ENCODE results near the gene HSPA1L. TPM values are rescaled to one million over a fixed set of nuclear protein-coding genes. Genes with fewer than 3 reads are reported as not detected.
"Not testable (repeated sequence)": the region's sequence is repeated elsewhere in the genome, so short reads cannot be mapped to it uniquely, and the experiment has no call there.

HSPA1L gene
- total RNA-seq, 1 donor from 2014 or later, result 5.2 TPM

- peak overlapping the region; percentile 85 to 88 (median 86) for H3K4me3 ChIP-seq (ENCODE audit: low read length in 3 of 3)
- not testable (repeated sequence) for H3K27me3 ChIP-seq (ENCODE audit: control insufficient read depth in 3 of 3, insufficient read depth in 3 of 3, low read length in 3 of 3); H3K36me3 ChIP-seq (ENCODE audit: control insufficient read depth in 3 of 3, insufficient read depth in 3 of 3, low read length in 3 of 3); H3K9me3 ChIP-seq (ENCODE audit: control insufficient read depth in 3 of 3, low read length in 3 of 3)
- peak overlapping the region; percentile 88 to 92 (median 88) for H3K9ac ChIP-seq (ENCODE audit: low read depth in 1 of 3, low read length in 3 of 3)
- peak overlapping the region; percentile 100 for H3K27ac ChIP-seq (ENCODE audit: low read depth, low read length)
- H3K4me1 ChIP-seq (ENCODE audit: control insufficient read depth in 3 of 3, insufficient read depth in 3 of 3, low read length in 3 of 3), result peaks cover 32 to 38% (median 34%) of the 10 kb centered on the region in 3 donors
These were observed 2.2 kb upstream of the HSPA1L start for GRCh38 chr6:31817133-31817928.

DNA sequence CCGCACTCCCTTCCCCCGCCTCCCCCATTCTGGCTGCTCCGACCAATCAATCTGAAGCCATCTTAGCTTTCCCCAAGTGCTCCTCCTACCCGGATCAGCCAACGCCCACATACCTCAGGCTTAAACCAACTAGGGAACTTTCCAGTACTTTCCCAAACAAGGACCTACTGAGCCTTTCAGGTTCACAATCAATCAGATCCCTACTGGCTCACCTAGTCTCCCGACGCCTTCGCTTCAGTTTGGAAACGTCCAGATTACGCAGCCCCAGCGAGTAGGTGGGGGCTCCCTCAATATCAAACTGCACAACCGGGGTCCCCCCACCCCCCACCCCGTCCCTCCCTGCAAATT, 432 bp downstream of the HSPA1L start:
- peak overlapping the region; percentile 74 to 91 (median 85) for H3K4me3 ChIP-seq (ENCODE audit: low read length in 3 of 3)
- no peaks in the 10 kb centered on the region for H3K27me3 ChIP-seq (ENCODE audit: control insufficient read depth in 3 of 3, insufficient read depth in 3 of 3, low read length in 3 of 3)
- H3K27ac ChIP-seq (ENCODE audit: low read depth, low read length), result peak overlapping the region; percentile 98
- H3K9ac ChIP-seq (ENCODE audit: low read depth in 1 of 3, low read length in 3 of 3), result peak overlapping the region; percentile 74 to 94 (median 90)
- peaks cover 16 to 23% (median 16%) of the 10 kb centered on the region in 3 donors for H3K4me1 ChIP-seq (ENCODE audit: control insufficient read depth in 3 of 3, insufficient read depth in 3 of 3, low read length in 3 of 3)
- H3K36me3 ChIP-seq (ENCODE audit: control insufficient read depth in 3 of 3, insufficient read depth in 3 of 3, low read length in 3 of 3), result peaks cover 0 to 6% (median 0%) of the 10 kb centered on the region in 3 donors
- no peaks in the 10 kb centered on the region for H3K9me3 ChIP-seq (ENCODE audit: control insufficient read depth in 3 of 3, low read length in 3 of 3)

GRCh38 chr6:31813465-31813849, 1.6 kb downstream of the HSPA1L start:
- peak overlapping the region; percentile 0 to 61 (median 47) for H3K4me3 ChIP-seq (ENCODE audit: low read length in 3 of 3)
- H3K36me3 ChIP-seq (ENCODE audit: control insufficient read depth in 3 of 3, insufficient read depth in 3 of 3, low read length in 3 of 3), result peaks cover 0 to 6% (median 0%) of the 10 kb centered on the region in 3 donors
- no peaks in the 10 kb centered on the region for H3K9me3 ChIP-seq (ENCODE audit: control insufficient read depth in 3 of 3, low read length in 3 of 3)
- peak overlapping the region; percentile 81 to 87 (median 84) for H3K9ac ChIP-seq (ENCODE audit: low read depth in 1 of 3, low read length in 3 of 3)
- no peaks in the 10 kb centered on the region for H3K27me3 ChIP-seq (ENCODE audit: control insufficient read depth in 3 of 3, insufficient read depth in 3 of 3, low read length in 3 of 3)
- H3K27ac ChIP-seq (ENCODE audit: low read depth, low read length), result peak overlapping the region; percentile 90
- H3K4me1 ChIP-seq (ENCODE audit: control insufficient read depth in 3 of 3, insufficient read depth in 3 of 3, low read length in 3 of 3), result peaks cover 8 to 16% (median 10%) of the 10 kb centered on the region in 3 donors

DNA sequence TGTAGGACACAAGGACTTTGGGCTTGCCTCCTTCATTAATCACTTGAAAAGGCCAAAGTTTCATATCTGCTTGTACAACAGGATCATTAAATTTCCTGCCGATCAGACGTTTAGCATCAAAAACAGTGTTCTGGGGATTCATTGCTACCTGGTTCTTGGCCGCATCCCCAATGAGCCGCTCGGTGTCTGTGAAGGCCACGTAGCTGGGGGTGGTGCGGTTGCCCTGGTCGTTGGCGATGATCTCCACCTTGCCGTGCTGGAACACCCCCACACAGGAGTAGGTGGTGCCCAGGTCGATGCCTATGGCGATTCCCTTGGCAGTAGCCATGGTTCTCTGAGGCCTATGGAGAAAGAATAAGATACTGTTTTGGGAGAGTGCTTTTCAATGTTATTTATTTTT, 3.4 kb downstream of the HSPA1L start:
- Histone ChIP-seq H3K4me3 (ENCODE audit: low read length in 3 of 3) (no peak overlapping the region), H3K36me3 (ENCODE audit: control insufficient read depth in 3 of 3, insufficient read depth in 3 of 3, low read length in 3 of 3) (peaks cover 0 to 6% (median 0%) of the 10 kb centered on the region in 3 donors), H3K9me3 (ENCODE audit: control insufficient read depth in 3 of 3, low read length in 3 of 3) (no peaks in the 10 kb centered on the region), H3K9ac (ENCODE audit: low read depth in 1 of 3, low read length in 3 of 3) (no peak overlapping the region), H3K4me1 (ENCODE audit: control insufficient read depth in 3 of 3, insufficient read depth in 3 of 3, low read length in 3 of 3) (peaks cover 10 to 12% (median 11%) of the 10 kb centered on the region in 3 donors), H3K27ac (ENCODE audit: low read depth, low read length) (no peak overlapping the region), H3K27me3 (ENCODE audit: control insufficient read depth in 3 of 3, insufficient read depth in 3 of 3, low read length in 3 of 3) (no peaks in the 10 kb centered on the region)

DNA sequence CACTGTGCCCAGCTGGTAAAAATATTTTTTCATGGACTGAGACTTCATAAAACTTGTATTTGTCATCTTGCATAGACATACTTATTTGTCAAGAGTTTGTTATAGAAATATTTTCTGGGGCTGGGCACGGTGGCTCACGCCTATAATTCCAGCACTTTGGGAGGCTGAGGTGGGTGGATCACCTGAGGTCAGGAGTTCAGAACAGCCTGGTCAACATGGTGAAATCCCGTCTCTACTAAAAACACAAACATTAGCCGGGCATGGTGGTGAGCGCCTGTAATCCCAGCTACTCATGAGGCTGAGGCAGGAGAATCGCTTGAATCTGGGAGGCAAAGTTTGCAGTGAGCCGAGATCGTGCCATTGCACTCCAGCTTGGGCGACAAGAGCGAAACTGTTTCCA, 6.5 kb downstream of the HSPA1L start:
- not testable (repeated sequence) for H3K4me3 ChIP-seq (ENCODE audit: low read length in 3 of 3); H3K27me3 ChIP-seq (ENCODE audit: control insufficient read depth in 3 of 3, insufficient read depth in 3 of 3, low read length in 3 of 3); H3K36me3 ChIP-seq (ENCODE audit: control insufficient read depth in 3 of 3, insufficient read depth in 3 of 3, low read length in 3 of 3); H3K9ac ChIP-seq (ENCODE audit: low read depth in 1 of 3, low read length in 3 of 3); H3K9me3 ChIP-seq (ENCODE audit: control insufficient read depth in 3 of 3, low read length in 3 of 3); H3K27ac ChIP-seq (ENCODE audit: low read depth, low read length)
- peaks cover 11 to 17% (median 15%) of the 10 kb centered on the region in 3 donors for H3K4me1 ChIP-seq (ENCODE audit: control insufficient read depth in 3 of 3, insufficient read depth in 3 of 3, low read length in 3 of 3)

- Histone ChIP-seq H3K9ac (ENCODE audit: low read depth in 1 of 3, low read length in 3 of 3) (peak within 1 kb of the TSS; percentile 84 to 95 (median 93)), H3K36me3 (ENCODE audit: control insufficient read depth in 3 of 3, insufficient read depth in 3 of 3, low read length in 3 of 3) (peaks cover 0 to 6% (median 2%) of the 10 kb centered on the region in 3 donors), H3K4me1 (ENCODE audit: control insufficient read depth in 3 of 3, insufficient read depth in 3 of 3, low read length in 3 of 3) (peaks cover 8 to 14% (median 12%) of the 10 kb centered on the region in 3 donors), H3K27me3 (ENCODE audit: control insufficient read depth in 3 of 3, insufficient read depth in 3 of 3, low read length in 3 of 3) (no peaks in the 10 kb centered on the region), H3K9me3 (ENCODE audit: control insufficient read depth in 3 of 3, low read length in 3 of 3) (no peaks in the 10 kb centered on the region), H3K4me3 (ENCODE audit: low read length in 3 of 3) (peak within 1 kb of the TSS; percentile 71 to 86 (median 79)), H3K27ac (ENCODE audit: low read depth, low read length) (peak within 1 kb of the TSS; percentile 91)
These were observed 8.4 kb downstream of the HSPA1L start, which contains the start of gene LSM2 for GRCh38 chr6:31806470-31807272. Gene LSM2 (minus strand): TSS chr6:31806966. CDS start chr6:31806757, 209 bp downstream.

DNA sequence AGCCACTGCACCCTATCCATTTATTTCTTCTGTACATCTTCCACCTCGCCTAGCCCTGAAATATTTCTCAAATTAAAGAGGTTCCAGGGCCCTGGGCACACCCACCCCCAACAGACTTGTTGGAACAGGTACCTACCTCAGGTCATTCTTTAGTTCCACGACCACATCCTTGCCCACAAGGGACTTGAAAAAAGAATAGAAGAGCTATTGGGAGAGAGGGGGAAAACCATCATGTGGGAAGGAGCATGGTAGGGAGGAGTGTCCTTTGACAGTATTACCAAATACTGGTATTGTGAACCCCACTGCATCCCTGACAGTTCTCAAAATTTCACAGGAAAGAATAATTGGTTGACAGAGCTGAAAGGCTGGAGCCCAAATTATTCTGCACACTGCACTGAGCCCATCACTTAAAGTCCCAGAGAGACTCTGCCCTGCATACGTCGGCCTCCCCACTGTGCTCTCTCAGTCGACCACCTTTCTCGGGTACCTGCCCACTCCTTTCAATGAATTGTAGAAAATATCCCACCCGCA, 9.1 kb downstream of the HSPA1L start:
- no peaks in the 10 kb centered on the region for H3K27me3 ChIP-seq (ENCODE audit: control insufficient read depth in 3 of 3, insufficient read depth in 3 of 3, low read length in 3 of 3)
- H3K4me1 ChIP-seq (ENCODE audit: control insufficient read depth in 3 of 3, insufficient read depth in 3 of 3, low read length in 3 of 3), result peaks cover 8 to 14% (median 12%) of the 10 kb centered on the region in 3 donors
- peak overlapping the region; percentile 71 to 86 (median 79) for H3K4me3 ChIP-seq (ENCODE audit: low read length in 3 of 3)
- H3K27ac ChIP-seq (ENCODE audit: low read depth, low read length), result peak overlapping the region; percentile 91
- H3K9ac ChIP-seq (ENCODE audit: low read depth in 1 of 3, low read length in 3 of 3), result peak overlapping the region; percentile 84 to 95 (median 93)
- H3K9me3 ChIP-seq (ENCODE audit: control insufficient read depth in 3 of 3, low read length in 3 of 3), result no peaks in the 10 kb centered on the region
- peaks cover 0 to 6% (median 2%) of the 10 kb centered on the region in 3 donors for H3K36me3 ChIP-seq (ENCODE audit: control insufficient read depth in 3 of 3, insufficient read depth in 3 of 3, low read length in 3 of 3)

GRCh38 chr6:31801031-31801927, 13.8 kb downstream of the HSPA1L start:
- H3K9ac ChIP-seq (ENCODE audit: low read depth in 1 of 3, low read length in 3 of 3); H3K27ac ChIP-seq (ENCODE audit: low read depth, low read length); H3K9me3 ChIP-seq (ENCODE audit: control insufficient read depth in 3 of 3, low read length in 3 of 3); H3K27me3 ChIP-seq (ENCODE audit: control insufficient read depth in 3 of 3, insufficient read depth in 3 of 3, low read length in 3 of 3); H3K4me3 ChIP-seq (ENCODE audit: low read length in 3 of 3); H3K36me3 ChIP-seq (ENCODE audit: control insufficient read depth in 3 of 3, insufficient read depth in 3 of 3, low read length in 3 of 3): not testable (repeated sequence)
- peaks cover 12 to 15% (median 12%) of the 10 kb centered on the region in 3 donors for H3K4me1 ChIP-seq (ENCODE audit: control insufficient read depth in 3 of 3, insufficient read depth in 3 of 3, low read length in 3 of 3)

DNA sequence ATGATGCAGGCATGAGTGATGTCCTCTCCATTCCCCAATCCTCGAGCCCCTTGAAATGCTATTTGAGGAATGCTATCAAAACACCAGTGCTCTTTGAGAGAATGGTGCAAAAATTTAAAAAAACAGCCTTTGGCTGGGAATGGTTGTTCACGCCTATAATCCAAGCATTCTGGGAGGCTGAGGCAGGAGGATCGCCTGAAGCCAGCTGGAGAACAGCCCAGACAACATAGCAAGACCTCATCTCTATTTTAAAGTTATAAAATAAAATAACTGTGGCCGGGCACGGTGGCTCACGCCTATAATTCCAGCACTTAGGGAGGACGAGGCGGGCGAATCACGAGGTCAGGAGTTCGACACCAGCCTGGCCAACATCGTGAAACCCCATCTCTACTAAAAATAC, 15.3 kb downstream of the HSPA1L start:
- Histone ChIP-seq H3K9me3 (ENCODE audit: control insufficient read depth in 3 of 3, low read length in 3 of 3) (no peaks in the 10 kb centered on the region), H3K36me3 (ENCODE audit: control insufficient read depth in 3 of 3, insufficient read depth in 3 of 3, low read length in 3 of 3) (peaks cover 0 to 5% (median 4%) of the 10 kb centered on the region in 3 donors), H3K27ac (ENCODE audit: low read depth, low read length) (no peak overlapping the region), H3K9ac (ENCODE audit: low read depth in 1 of 3, low read length in 3 of 3) (no peak overlapping the region), H3K4me3 (ENCODE audit: low read length in 3 of 3) (no peak overlapping the region), H3K4me1 (ENCODE audit: control insufficient read depth in 3 of 3, insufficient read depth in 3 of 3, low read length in 3 of 3) (peaks cover 13 to 16% (median 14%) of the 10 kb centered on the region in 3 donors), H3K27me3 (ENCODE audit: control insufficient read depth in 3 of 3, insufficient read depth in 3 of 3, low read length in 3 of 3) (no peaks in the 10 kb centered on the region)

Data from skeletal muscle tissue (tissue), 4 donors.